COLO668 (cell line): ENCODE measurements around the gene BRAT1.
A peak's percentile ranks its signal among the peaks of the same experiment; 100 is the strongest.
"Not testable (repeated sequence)": the region's sequence is repeated elsewhere in the genome, so short reads cannot be mapped to it uniquely, and the experiment has no call there.

ENCODE experiments used
- DNase-seq: peaks from one replicate; lab custom pipeline; 2025; ENCODE audit not compliant: unreplicated experiment; lab: John Stamatoyannopoulos, UW

BRAT1 gene

DNA sequence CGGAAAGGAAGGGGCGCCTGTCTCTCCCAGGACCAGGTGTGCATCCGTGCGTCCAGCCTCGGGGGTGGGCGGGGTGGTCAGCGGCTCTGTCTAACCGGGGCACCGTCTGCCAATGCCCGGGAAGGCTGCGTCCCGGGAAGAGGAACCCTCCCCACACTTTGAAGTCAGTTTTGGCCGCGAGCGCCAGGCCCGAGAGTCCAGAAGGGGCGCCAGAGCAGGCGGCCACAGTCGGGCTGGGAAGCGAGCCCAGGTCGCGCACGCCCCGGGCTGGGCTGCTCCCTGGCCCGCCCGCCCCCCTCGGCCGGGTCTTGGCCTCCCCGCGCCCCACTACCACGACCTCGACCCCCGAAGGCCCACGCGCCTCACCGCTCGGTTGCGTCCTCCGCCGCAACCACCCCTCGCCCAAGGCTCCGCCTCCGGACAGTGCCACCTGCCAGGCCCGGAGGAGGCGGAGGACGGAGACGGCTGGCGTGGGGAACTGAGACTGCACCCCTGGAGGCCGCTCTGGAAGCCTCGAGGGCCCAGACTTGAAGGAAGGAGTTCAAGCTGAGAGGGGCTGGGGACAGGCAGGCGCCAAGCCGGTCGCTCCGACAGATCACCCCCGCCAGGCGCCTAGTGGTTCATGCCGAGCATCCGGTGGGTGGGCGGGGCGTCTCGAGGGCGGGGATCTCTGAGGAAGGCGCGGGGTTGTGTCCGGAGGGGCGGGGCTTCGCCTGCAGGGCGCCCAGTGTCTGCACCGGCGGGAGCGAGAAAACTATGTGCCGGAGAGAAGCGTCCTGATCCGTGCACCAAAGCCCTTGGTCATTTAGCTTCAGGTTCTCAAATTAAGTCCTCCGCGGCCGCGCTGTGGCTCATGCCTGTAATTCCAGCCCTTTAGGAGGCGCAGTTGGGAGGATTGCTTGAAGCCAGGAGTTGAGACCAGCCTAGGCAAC is at the start of gene BRAT1:
Gene BRAT1, minus strand, starts transcription at position 404 of the 932 bp plus-strand sequence. CDS start 1,093 bp downstream, outside the sequence.
- DNase-seq, result peak; percentile 99

DNA sequence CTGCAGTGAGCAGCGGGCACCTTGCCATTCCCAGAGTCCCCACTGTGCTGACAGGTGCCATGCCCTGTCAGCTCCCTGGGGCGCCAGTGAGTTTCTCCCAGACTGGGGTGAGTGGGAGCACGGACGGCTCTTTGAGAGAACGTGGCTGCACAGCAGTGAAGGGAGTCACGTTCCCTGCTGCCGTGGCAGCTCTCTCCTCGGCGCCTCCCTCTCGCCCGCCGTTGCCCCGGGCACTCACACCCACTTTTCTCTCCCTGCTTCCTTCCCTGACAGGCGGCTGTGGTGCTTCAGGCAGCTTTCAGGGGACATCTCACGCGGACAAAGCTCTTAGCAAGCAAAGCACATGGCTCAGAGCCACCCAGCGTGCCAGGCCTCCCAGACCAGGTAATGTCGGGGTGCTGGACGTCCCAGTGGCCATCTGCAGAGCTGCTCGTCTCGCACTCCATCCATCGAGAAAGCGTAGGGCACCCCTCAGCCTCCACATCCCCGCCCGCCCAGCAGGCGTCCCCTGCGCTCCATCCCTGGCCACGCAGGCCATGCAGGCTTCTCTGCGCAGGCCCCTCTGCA is 49.4 kb upstream of the BRAT1 start:
- no peak for DNase-seq

DNA sequence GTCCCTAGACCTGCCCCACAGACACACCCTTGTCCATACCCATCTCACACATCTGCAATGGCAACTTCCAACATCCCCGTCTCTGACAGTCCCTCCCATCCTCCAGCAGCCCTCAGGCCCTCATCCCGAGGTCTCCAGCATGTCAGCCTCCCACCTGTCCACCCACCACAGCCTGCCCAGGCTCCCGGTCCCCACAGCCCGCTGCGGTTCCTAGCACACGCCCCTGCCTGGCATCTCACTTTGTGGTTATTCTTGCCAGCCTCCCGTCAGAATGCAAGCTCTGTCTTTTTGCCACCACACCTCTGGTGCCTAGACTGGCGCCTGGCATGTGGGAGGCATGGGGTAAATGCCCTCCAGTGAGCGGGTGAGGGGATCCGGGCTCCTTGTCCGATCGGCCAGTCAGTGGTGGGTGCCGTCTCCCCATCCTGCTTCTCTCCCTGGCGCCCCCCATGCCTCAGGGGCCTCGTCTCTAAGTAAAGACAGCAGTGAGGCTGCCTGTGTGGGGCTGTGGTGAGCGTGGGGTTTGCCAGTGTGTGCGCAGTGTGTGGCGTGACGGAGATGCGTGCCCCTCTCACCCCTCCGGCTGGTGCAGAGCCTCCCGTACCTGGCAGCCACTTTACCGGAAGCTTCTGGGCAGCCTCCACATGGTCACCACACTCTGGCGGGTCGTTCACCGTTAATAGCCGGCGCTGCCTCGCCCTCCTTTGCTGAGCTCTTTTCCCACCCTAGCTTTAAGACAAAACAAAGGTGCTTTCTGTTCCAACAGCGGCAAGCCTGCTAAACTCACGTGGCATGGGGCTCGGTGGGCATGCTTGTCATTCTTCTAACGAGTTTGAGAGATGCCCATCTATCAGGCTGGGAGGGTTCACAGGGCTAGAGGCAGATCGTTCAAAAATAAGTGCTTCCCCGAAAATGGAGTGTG is 48.0 kb upstream of the BRAT1 start:
- DNase-seq, result no peak

DNA sequence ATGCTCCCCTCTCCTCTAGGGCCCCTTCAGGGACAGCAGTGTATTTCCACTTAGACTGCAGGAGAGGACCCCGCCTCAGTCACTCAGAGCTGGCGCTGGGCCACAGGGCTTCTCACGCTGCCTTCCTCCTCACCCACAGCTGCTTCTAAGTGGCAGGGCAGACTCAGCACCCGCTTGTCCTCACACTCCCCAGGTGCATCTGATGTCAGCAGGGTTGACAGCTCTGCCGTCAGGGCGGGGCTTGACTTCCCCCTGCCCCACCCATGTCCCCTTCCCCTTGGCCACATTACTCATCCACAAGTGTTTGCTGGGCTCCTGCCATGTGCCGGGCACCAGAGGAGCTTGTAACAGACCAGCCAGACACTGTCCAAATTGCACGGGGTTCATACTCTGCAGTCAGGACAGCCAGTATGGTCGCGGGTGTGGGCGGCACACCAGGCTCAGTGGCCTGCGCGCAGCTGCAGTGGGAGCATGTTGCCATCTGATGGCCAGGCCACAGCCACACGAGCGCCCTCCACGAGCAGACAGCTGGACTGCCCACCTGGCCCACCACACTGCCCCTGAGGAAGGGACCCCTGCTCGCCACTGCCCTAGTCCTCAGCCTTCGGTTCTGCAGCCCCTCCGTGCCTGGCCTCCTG is 47.2 kb upstream of the BRAT1 start:
- no peak for DNase-seq

DNA sequence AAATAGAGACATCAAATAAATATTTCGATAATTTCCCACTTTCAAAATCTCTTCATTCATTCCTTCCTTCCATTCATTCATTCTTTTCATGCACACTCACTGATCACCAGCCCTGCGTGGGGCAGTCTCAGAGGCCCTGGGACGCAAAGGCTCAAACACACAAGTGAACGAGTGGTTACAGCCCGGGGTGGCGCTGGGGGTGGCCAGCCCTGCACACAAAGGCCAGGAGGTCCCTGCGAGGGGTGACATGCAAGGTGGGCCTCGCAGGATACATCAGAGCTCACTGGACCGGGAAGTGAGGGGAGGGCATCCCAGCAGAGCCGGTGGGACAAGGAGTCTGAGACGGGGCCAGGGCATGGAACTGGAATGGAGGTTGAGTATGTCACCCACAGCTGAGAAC is 46.6 kb upstream of the BRAT1 start:
- no peak for DNase-seq

DNA sequence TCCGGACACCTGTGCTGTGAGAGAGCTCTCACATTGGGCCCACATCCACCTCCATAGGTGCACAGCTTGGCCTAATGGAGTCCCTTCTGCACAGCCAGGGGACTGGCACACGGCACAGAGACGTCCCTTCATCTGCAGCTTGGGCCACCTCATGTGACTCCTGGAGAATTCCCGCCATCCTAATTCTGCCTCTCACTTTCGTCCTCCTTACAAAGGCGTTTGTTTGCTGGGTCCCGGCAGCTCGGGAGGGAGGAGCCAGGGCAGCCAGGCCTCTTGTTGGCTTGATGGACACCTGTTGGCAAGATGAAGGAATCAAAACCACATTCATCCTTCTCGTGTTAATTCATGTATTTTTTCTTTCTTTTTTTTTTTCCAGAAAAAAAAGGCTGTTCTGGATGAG is 45.7 kb upstream of the BRAT1 start:
- no peak for DNase-seq

DNA sequence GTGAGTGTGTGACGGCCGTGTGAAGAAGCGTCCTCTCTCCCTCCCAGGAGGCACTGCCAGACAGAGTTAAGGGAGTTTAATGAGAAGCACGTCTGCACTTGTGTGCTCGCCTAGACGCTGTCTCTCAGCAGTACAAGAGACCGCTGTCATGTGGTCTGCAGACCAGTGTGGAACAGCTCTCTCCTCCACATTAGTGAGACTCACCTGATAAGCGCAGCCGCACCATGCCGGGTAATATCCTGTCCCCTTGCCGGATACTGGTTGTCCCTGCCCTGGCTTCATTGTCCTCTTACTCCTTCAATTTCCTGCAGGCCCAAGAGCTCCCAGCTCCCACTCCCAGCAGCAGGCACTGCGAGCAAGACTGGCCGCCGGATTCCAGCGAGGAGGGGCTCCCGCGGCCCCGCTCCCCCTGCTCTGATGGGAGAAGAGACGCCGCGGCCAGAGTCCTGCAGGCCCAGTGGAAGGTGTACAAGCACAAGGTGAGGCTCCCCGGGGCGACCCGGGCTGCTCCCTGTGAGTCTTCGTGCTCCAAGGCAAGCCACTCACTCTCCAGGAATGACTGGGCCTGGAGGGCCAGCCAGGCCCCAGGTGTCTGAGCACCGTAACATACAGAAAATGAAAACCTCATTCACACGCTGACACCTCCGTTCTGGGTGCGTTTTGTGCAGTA is 43.0 kb upstream of the BRAT1 start:
- DNase-seq, result no peak

- no peak for DNase-seq
Measured at GRCh38 chr7:2597273-2597640, 41.9 kb upstream of the BRAT1 start.

- no peak for DNase-seq
Measured at GRCh38 chr7:2596464-2597272, 41.3 kb upstream of the BRAT1 start.

DNA sequence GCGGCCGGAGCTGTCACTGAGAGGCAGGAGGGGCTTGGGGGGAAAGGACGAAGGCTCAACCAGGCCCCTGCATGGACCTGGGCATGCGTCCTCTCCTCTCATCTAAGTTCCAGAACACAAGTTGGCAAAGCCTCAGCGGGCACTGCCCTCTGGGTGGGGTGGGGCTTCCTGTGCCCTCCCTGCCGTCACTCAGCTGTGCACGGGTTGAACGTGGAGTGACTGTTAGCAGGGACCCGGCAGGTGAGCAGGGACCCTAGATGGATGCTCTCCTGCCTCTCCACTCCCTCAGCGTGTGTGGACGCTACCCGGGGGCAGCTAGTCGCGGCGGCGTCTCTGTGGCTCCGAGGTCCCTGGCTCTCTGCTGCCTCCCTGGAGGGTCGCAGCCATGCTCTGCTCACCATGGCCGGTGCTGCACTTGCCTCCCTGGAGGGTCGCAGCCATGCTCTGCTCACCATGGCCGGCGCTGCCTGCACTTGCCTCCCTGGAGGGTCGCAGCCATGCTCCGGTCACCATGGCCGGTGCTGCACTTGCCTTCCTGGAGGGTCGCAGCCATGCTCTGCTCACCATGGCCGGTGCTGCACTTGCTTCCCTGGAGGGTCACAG is 40.0 kb upstream of the BRAT1 start:
- DNase-seq, result no peak

DNA sequence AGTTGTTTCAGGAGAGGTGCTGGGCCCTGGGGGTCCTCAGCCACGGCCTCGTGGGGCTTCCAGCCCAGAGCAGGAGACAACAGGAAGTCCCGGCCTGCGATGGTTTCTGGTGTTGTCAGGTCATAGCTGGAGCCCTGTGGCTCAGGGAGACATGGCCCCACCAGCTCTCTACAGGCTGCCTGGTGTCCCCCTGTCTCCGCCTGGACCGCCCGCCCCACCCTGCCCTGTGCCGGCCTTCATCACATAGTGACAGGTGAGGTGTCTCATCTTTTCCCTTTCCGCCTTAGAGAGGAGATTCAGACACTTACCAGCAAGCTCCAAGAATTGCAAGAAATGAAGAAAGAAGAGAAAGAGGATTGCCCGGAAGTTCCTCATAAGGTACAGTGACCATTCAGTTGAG is 39.3 kb upstream of the BRAT1 start:
- DNase-seq, result no peak

DNA sequence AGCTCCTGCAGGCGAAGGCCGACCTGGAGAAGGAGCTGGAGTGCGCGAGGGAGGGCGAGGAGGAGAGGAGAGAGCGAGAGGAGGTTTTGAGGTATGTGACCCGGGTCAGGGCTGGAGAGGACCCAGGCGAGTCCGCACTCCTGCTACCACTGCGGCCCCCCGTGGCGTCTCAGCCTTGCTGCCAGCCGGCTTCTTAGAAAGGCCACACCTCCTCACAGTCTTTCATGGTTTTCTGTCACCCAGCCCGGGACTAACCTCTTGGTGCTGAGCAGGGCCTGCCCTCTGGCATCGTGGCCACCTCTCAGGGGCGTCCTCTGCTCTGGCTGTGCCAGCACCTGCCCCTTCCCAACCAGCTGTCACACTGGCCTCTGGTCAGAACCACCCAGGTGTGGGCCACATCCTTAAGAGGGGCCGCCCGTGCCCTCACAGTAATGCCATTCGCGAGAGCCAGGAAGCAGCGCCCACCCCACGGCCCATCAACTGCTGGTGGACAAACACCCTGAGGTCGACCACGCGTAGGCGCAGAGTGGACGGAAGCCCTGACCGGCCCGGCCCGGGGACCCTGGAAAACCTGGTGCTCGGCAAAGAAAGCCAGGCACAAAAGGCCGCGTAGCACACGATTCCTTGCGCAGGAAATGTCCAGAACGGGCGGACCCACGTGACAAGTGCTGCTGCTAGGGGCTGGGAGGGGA is 37.9 kb upstream of the BRAT1 start:
- DNase-seq, result no peak

DNA sequence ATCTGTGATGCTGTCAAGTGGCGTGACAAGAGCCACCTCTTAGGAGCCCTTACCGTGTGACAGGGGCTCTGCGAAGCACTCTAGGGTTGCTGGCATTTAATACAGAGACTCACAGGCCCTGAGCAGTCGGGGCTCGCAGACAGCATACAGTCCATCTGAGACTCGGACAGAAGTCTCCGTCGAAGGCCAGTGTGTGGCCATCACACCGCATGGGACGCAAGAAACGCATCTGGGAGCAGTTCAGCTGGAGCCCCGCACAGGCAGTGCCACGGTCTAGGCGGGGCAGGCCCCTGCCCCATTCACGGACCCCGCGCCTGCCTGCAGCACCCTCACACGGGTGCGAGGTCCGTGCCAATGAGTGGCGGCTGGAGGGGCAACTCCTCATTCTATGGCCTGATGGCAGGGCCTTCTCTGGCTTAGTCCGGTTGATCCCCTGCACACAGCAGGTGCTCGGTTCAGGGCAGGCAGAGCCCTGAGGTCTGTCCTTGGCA is 37.1 kb upstream of the BRAT1 start:
- no peak for DNase-seq

DNA sequence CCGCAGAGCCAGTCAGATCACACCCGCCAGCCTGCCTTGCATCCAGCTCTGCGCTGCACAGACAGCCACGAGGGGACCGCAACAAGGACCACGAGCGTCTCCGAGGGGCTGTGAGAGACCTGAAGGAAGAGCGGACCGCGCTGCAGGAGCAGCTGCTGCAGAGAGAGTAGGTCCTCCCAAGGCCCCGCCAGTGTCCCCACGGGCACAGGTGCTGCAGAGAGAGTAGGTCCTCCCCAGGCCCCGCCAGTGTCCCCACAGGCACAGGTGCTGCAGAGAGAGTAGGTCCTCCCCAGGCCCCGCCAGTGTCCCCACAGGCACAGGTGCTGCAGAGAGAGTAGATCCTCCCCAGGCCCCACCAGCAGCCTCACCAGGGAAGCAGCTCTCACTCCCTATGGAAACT is 34.6 kb upstream of the BRAT1 start:
- not testable (repeated sequence) for DNase-seq

DNA sequence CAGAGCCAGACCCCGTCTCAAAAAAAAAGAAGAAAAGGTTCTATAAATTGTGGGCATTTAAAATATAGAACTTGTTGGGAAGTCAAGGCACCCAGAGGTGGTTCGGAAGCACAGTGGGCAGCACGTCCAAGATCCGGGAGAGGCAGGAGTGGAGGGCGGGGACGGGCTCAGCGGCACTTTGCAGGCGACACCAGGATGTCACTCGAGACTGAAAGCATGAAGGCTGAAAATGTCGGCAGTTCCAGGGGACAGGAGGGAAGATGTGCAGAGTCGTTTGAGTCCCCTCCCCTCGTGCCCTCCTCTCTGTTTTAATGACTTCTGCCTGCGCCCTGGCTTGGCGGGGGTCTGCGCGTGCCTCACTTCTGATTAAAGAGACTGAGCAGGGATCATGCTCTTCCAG is 34.0 kb upstream of the BRAT1 start:
- no peak for DNase-seq

DNA sequence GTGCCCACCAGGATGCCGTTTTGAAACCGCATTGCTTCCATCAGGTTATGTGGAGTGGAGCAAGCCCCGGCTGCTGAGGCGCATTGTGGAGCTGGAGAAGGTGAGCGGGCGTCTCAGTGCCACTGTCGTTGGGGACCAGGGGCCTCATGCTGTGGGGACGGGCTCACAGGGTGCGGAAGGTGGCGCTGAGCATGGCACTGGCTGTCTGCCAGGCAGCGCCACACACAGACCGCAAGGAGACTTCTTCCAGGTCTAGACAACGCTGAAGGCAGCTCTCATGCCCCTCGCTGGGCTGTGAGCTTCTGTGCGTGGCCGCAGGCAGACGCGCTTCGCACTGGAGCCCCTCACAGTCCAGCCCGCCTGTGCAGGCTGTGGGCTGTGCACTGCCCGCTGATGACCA is 32.5 kb upstream of the BRAT1 start:
- DNase-seq, result no peak

DNA sequence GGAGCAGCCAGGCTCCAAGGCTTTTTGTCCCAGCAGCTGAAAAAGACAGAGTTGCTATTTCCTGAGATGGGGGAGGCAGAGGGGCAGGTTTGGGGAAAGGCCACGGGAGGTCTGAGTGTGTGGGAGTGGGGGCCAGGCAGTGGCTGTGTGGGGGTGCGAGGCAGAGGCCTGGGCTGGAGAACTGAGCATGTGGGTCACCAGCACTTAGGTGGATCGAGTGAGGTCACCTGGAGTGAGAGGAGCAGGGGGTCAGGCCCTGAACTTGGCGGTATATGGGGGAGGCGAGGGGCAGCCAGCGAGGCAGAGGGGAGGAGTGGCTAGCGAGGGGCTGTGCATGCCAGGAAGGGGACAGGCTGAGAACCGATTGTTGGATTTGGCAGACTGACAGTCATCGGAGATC is 31.8 kb upstream of the BRAT1 start:
- no peak for DNase-seq

DNA sequence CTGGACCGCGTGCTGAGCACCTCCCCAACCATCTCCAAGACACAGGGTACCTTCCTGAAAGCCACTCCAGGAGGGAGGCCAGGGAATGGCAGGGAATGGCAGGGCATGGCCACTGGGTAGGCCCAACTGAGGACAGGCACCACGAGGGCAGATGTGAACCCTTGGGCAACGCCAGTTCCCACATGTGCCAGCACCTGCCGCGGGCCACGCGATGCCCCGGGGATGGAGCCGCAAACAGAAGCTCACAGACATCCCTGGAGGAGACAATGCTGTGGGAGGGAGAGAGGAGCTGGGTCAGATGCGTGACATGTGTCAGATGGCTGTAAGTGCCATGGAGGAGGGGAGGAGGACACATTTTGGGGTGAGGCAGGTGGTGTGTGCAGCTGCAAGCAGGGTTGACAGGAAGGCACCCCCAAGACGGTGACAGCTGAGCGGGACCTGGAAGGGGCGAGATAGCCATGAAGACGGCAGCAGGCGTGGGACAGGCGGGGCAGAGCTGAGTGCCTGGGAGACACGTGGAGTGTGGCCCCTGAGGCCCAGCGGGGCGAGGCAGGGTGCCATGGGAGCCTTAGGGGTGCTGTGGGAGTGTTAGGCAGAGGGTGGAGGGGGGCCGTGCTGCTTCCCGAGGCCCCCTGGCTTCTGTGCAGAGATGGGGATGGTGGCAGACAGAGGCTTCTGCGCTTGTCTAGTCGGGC is 31.1 kb upstream of the BRAT1 start:
- peak; percentile 26 for DNase-seq
